ENCODE data around the gene MDC1.

Gene MDC1

DNA sequence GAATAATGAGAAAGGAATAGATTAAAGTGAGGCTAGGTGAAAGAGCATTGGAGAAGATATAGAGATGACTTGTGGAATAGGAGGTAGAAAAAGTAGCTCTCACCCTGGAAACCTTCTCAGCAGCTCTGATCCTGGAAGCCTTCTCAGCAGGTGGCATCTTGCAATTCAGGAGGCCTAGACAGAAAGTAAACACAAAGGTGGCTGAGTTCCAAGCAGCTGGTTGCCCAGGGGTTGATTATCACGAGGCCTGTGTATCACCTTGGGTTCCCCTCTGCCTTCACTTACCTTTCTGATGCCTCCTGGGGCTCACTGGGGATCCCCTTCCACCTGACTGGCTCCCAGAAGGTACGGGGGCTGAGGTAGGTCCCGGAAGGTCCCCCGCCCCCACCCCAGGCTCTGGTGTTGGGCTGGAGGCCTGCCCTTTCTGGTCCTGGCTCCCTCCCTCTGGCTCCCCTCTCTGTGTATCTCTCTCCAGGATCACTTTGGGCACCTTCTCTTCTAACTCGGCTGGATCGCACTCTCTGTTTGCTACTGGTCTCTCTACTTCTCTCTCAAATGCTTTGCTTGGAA is 9.7 kb downstream of the MDC1 start:
- no peak for DNase-seq (ENCODE audit: low read depth in 3 of 3, low spot score in 1 of 3)

DNA sequence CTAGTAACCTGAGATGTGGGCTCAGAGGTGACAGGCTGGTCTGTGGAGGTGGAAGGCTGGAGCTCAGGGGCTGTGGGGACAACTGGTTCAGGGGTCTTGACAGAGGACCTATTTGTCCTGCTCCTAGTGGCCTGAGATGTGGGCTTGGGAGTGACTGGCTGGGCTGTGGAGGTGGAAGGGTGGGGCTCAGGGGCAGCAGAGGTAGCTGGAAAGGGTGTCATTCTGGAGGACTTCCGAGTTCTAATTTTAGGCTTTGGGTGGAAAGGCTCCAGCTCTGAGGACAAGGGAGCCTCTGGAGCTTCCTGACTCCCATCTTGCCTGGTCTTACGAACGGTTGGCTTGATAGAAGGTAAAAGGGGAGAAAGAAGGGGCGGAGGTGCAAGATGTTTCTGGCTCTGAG is 11.5 kb downstream of the MDC1 start:
- no peak for DNase-seq (ENCODE audit: low read depth in 3 of 3, low spot score in 1 of 3)

GRCh38 chr6:30703821-30704220 is 13.3 kb downstream of the MDC1 start:
- no peak for DNase-seq (ENCODE audit: low read depth in 3 of 3, low spot score in 1 of 3)

- no peak for DNase-seq (ENCODE audit: low read depth in 3 of 3, low spot score in 1 of 3)
Observed at GRCh38 chr6:30703011-30703410, 14.1 kb downstream of the MDC1 start.

- no peak for DNase-seq (ENCODE audit: low read depth in 3 of 3, low spot score in 1 of 3)
Observed at GRCh38 chr6:30700340-30700739, 16.7 kb downstream of the MDC1 start.

DNA sequence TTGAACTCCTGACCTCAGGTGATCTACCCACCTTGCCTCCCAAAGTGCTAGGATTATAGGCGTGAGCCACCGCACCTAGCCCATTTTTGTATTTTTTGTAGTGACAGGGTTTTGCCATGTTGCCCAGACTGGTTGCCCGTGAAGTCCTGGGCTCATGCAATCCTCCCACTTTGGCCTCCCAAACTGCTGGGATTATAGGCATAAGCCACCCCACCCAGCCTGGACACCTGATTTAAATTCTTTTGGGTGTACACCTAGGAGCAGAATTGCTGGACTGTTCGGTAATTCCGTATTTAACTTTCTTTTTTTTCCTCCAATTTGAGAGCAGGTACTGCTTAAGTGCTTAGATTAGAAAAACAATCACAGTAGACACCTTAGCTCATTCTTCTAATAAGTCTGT is 20.6 kb downstream of the MDC1 start:
- DNase-seq (ENCODE audit: low read depth in 3 of 3, low spot score in 1 of 3): no peak

GRCh38 chr6:30691208-30691847 is 25.8 kb downstream of the MDC1 start:
- DNase-seq (ENCODE audit: low read depth in 3 of 3, low spot score in 1 of 3): no peak

GRCh38 chr6:30690403-30691207 is 26.5 kb downstream of the MDC1 start, which contains the start of gene NRM:
TSS of gene NRM (minus strand) at chr6:30690984. CDS start at chr6:30690974, 10 bp downstream.
- peak; percentile 30 to 74 (median 31) for DNase-seq (ENCODE audit: low read depth in 3 of 3, low spot score in 1 of 3)

DNA sequence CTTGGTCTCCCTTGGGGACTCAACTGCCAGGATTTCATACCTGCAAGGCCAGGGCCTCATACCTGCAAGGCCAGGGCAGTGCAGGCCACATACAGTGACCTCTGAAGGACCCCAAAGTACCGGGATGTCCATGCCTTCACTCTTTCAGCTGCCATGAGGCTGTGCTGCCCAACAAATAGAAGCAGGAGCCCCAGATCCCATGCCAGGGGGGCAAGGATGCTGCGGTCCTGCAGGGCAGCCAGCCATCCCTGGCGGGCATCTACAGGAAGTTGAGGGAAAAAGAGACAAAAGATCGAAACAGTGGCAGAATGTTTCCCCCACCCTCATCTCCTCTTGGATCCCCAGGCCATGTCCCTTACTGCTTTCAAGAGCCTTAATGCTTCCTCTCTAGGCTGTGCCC is 27.1 kb downstream of the MDC1 start:
- DNase-seq (ENCODE audit: low read depth in 3 of 3, low spot score in 1 of 3): no peak

- no peak for DNase-seq (ENCODE audit: low read depth in 3 of 3, low spot score in 1 of 3)
Observed at GRCh38 chr6:30689022-30689865, 27.8 kb downstream of the MDC1 start.

DNA sequence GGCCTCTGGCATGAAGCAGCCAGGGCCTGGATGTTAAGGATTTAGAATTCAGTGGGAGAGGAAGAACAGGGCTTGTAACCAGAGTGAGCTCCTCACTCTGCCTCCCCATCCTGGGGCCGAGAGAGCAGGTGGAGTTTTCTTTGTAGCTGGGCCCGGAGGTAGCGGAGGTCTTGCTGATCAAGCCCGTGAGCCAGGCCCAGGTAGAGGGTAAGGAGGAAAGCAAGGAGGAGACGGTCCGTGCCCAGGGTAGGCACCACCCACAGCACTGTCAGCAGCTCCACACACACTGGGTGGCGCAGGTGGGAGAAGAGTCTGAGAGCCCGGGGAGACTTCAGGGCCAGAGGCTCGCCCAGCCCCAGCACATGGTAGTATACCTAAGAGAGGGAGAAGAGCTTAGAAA is 28.5 kb downstream of the MDC1 start:
- DNase-seq (ENCODE audit: low read depth in 3 of 3, low spot score in 1 of 3): no peak

- DNase-seq (ENCODE audit: low read depth in 3 of 3, low spot score in 1 of 3): no peak
Observed at GRCh38 chr6:30687659-30688431, 29.2 kb downstream of the MDC1 start.

GRCh38 chr6:30686908-30687658 is 30.0 kb downstream of the MDC1 start:
- peak; percentile 28 to 70 (median 32) for DNase-seq (ENCODE audit: low read depth in 3 of 3, low spot score in 1 of 3)

DNA sequence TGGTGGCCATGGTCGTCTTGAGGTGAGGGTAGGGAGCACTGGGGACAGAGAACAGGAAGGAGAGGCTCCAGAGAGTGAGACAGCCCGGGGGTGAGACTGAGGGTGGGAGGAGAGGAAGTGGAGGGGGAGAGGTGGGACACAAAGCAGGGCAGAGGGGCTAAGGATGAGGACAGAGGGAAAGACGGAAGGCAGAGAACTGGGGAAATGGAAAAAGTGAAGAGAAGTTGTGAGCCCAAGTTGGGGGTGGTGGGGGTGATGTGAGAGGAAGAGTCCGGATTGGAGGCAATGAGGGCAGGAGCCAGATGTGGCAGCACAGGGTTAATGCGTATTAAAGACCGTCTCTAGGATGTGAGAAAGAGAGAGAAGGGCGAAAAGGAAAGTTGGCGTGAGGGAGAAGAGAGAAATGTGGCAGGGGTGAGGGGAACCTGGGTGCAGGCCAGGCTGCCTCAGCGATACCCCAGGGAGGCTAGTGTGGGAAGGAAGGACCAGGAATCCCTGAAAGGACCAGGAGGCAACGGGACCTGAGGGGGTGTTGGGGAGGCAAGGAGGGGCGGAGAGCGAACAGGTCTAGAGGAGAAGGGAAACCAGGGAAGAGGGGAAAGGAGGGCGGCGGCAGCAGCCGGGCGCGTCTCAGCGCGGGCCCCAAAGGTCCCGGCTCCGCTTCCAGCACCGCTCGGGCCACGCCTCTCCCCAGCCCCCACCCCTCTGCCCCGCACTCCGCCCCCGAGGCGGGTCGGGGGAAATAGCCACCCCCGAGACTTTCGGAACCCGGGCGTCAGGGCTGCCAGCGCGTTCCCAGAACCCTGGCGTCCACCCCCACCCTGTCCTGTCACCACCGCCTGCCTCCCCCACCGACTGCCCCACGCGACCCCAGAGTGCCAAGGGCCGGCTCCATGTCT is 30.8 kb downstream of the MDC1 start, which contains the start of gene PPP1R18:
TSS of gene PPP1R18 (minus strand) at position 637 of the 899 bp plus-strand sequence. CDS start at position 10, 627 bp downstream.
- peak; percentile 56 to 85 (median 60) for DNase-seq (ENCODE audit: low read depth in 3 of 3, low spot score in 1 of 3)

DNA sequence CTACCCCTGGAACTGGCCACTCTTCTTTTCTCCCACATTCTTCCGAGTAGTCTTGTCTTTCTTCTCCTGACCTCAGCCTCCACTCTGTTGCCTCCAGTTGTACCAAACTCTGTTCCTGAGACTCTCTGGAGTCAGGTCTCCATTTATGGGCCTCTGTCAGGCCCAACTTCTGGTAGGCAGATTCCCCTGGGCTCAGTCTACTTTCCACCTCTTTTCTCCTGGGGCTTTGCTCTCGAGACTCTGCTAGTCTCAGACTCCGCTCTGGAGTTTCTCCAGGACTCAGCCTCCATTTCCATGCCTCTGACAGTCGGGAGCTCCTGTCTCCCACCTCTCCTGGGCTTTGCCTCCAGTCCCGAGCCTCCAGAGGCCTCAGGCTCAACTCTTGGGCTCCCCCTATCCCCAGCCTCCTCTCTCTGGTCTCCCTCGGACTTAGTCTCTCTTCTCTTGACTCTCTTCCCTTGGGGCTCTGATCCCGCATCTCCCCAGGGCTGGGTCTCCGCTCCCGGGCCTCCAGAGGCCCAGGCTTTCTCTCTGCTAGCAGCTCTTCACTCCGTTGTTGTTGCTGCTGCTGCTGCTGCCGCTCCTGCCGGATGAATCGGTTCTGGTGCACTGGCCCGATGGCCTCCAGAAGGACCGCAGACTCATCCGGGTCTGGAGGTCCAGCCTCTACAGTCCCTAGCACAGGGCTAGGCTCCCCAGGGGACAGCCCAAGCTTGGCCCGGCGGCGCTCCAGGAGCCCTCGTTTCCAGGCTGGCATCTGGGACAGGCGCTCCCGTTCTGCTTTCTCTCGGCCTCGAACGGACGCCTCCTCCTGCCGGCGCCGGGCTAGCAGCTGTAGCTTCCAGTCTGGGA is 31.7 kb downstream of the MDC1 start:
- DNase-seq (ENCODE audit: low read depth in 3 of 3, low spot score in 1 of 3): no peak

DNA sequence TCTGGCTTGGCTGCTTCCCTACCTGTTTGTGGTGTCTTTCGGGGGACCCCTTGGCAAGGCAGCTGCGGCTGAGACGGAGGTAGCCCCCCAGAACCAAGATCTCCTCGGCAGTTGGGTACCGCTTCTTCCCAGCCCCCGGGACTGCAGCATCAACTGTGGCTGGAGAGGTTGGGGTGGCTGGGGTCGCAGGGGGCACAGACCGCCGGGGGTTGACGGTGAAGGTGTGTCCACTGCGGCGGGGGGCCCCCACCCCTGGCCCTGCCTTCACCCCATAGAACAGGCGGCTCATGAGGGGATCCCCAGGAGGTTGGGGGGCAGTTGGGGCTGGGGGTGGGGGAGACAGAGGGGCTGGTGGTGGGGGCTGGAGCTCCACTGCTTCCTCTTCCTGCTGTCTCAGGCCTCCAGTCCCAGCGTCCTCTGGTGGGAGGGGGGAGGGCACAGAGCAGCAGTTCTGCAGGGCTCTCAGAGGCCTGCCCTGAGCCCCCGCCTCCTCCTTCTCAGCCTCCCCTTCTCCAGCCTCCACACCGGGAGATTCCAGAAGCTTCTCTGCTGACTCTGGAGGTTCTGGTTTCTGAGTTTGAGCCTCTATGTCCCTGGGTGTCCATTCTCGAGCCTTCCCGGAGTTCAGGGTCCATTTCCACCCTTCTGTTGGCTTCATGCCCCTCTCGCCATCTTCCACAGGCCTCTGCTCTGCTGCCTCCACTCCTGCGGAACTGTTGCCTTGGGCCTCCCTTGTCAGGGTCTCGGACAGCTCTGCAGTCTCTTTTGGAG is 32.5 kb downstream of the MDC1 start:
- DNase-seq (ENCODE audit: low read depth in 3 of 3, low spot score in 1 of 3): peak in 2 of 3 donors; percentile 34 to 42

- DNase-seq (ENCODE audit: low read depth in 3 of 3, low spot score in 1 of 3): no peak
Observed at GRCh38 chr6:30683980-30684338, 33.1 kb downstream of the MDC1 start.

Data from stimulated activated CD4-positive, alpha-beta T cell treated with anti-CD3 and anti-CD28 coated beads, TNF-alpha, amount 100 ng/mL, for 1 hour (primary cell).